Lower lobe of right lung (tissue), 2 donors: ENCODE data around the gene GNAT3. TPM values are rescaled to one million over a fixed set of nuclear protein-coding genes. Genes with fewer than 3 reads are reported as not detected.

Experiments used
- ATAC-seq, 2 donors: fragments of 200-7000 bp; cut with Tn5 transposase; one replicate each; pipeline ENCODE4 v1.9.1; 2020 to 2022; ENCODE audit warnings: mild to moderate bottlenecking in 2 of 2, moderate library complexity in 2 of 2
- DNase-seq: peaks from one replicate; pipeline ENCODE4 v3.0.0-alpha.2; 2020
- H3K27ac ChIP-seq: fragments of 200-600 bp; one replicate; pipeline ENCODE4 v1.8.0; 2022
- H3K27me3 ChIP-seq: fragments of 200-600 bp; one replicate; pipeline ENCODE4 v1.8.0; 2022; ENCODE audit warnings: low read depth
- H3K36me3 ChIP-seq: fragments of 200-600 bp; one replicate; pipeline ENCODE4 v1.8.0; 2022; ENCODE audit warnings: mild to moderate bottlenecking
- H3K4me1 ChIP-seq: fragments of 200-600 bp; one replicate; pipeline ENCODE4 v1.8.0; 2022
- H3K4me3 ChIP-seq: fragments of 200-600 bp; one replicate; pipeline ENCODE4 v1.8.0; 2022; ENCODE audit warnings: mild to moderate bottlenecking
- H3K9me3 ChIP-seq: fragments of 200-600 bp; one replicate; pipeline ENCODE4 v1.8.0; 2022
- intact Hi-C: fragments of 100-400 bp; cut with DNase I; formaldehyde crosslinking; loops from one replicate; pipeline ENCODE4 v1.11.0; 2022
- total RNA-seq: library from RNA; stranded (reverse); fragmentation: NEBNext Ultra II Directional; extraction: Animal tissue kit (Norgen Biotek cat#: 25700); gene quantifications from one replicate; pipeline ENCODE4 v1.2.1, GENCODE V29; 2021
- TF ChIP-seq, protein P1 (sequence below): fragments of 200-600 bp; IDR thresholded peaks from one replicate; pipeline ENCODE4 v1.8.0; 2022; ENCODE audit warnings: antibody characterized with exemption, mild to moderate bottlenecking
- donor health status: DM: no; HTN: yes; CAD: no; lungs with severe emphysema.

Gene GNAT3
- total RNA-seq, 1 donor from 2014 or later: not detected

DNA sequence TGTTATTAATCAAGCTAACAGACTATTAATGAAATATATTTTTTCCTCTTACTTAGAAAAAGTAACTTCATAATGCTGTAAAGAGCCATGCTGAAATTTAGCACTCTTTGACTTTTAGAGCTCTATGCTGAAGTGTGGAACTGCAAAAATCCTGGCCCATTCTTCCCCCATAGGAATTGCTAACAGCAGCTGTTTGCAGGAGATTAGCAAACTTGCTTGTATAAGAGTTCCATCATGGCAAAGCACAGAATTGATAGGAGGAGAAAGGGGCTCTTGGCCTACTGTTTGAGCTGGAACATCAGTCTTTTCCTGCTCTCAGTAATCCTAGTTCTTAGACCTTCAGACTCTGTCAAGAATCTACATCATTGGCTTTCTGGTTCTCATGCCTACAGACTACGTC, 18.3 kb upstream of the GNAT3 start:
- no peak for ATAC-seq

DNA sequence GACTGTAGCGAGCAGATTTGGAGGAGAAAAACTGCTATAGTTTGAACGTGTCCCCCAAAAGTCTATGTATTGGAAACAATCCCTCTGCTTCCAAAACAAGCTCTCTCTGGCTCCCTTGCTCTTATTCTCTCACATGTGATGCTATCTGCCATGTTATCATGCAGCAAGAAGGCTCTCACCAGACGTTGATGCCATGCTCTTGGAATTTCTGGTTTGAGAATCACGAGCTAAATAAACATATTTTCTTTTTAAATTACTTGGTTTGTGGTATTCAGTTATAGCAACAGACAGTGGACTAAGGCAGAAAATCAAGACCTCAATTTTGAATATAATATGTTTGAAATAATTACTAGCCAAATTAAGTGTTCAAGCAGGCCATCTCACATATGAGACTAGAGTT, 17.5 kb upstream of the GNAT3 start:
- TF ChIP-seq, protein P1, sequence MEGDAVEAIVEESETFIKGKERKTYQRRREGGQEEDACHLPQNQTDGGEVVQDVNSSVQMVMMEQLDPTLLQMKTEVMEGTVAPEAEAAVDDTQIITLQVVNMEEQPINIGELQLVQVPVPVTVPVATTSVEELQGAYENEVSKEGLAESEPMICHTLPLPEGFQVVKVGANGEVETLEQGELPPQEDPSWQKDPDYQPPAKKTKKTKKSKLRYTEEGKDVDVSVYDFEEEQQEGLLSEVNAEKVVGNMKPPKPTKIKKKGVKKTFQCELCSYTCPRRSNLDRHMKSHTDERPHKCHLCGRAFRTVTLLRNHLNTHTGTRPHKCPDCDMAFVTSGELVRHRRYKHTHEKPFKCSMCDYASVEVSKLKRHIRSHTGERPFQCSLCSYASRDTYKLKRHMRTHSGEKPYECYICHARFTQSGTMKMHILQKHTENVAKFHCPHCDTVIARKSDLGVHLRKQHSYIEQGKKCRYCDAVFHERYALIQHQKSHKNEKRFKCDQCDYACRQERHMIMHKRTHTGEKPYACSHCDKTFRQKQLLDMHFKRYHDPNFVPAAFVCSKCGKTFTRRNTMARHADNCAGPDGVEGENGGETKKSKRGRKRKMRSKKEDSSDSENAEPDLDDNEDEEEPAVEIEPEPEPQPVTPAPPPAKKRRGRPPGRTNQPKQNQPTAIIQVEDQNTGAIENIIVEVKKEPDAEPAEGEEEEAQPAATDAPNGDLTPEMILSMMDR: no peak
- H3K4me1 ChIP-seq: no peaks in the 10 kb centered on the region
- no peak overlapping the region for H3K4me3 ChIP-seq
- no peaks in the 10 kb centered on the region for H3K27me3 ChIP-seq
- H3K36me3 ChIP-seq: no peaks in the 10 kb centered on the region
- H3K9me3 ChIP-seq: no peaks in the 10 kb centered on the region
- ATAC-seq: no peak
- H3K27ac ChIP-seq: no peak overlapping the region
- intact Hi-C loops: no loop called here
- no peak for DNase-seq

More for the DNA sequence above, 18.3 kb upstream of the GNAT3 start:
- intact Hi-C loops: no loop called here
- Histone ChIP-seq H3K4me1 (no peaks in the 10 kb centered on the region), H3K27me3 (no peaks in the 10 kb centered on the region), H3K4me3 (no peak overlapping the region), H3K36me3 (no peaks in the 10 kb centered on the region), H3K27ac (no peak overlapping the region), H3K9me3 (no peaks in the 10 kb centered on the region)
- TF ChIP-seq, protein P1: no peak
- DNase-seq: no peak

DNA sequence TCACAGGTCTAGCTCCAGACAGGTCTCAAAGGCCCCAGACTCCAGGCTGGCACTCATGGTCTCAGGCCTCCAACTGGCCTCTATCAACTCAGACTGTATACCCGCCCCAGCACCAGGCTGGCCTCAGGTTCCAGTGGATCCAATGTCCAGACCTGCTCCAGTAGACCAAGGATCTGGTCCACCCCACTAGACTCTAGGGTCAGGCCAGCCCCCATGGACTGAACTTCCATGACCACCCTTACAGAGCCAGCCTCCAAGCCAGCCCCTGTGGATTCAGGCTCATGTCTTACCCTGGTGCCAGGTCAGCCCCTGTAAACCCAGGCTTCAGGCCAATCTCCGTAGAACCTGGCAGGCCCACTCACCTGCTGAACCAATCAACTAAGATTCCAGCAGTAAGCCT, 16.8 kb upstream of the GNAT3 start:
- Histone ChIP-seq H3K27me3 (no peaks in the 10 kb centered on the region), H3K36me3 (no peaks in the 10 kb centered on the region), H3K4me1 (no peaks in the 10 kb centered on the region), H3K4me3 (no peak overlapping the region), H3K27ac (no peak overlapping the region), H3K9me3 (no peaks in the 10 kb centered on the region)
- TF ChIP-seq, protein P1: no peak
- DNase-seq: no peak
- ATAC-seq: peak in 1 of 2 donors; percentile 48
- intact Hi-C loops: no loop called here

DNA sequence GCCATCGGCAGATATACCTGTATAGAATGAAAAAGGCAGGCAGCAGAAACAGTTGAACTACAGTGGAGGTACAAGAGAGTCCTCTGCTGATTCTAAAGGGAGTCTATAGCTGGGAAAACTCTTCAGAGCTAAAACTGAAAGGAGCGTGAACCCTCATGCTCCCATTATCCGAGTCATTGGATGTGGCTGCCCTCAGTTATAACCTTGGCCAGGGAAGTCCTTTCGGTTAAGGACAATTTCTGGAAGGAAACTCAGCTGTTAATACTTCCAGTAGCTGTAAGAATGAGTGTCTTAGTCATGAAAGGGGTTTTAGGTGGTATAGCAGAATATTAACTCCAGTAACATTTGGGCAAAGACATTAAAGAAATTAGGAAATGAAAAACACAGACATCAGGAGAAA, 14.6 kb upstream of the GNAT3 start:
- Histone ChIP-seq H3K36me3 (no peaks in the 10 kb centered on the region), H3K27me3 (no peaks in the 10 kb centered on the region), H3K27ac (no peak overlapping the region), H3K9me3 (no peaks in the 10 kb centered on the region), H3K4me1 (no peaks in the 10 kb centered on the region), H3K4me3 (no peak overlapping the region)
- ATAC-seq (no peak), DNase-seq (no peak)
- intact Hi-C loops: no loop called here
- TF ChIP-seq, protein P1: no peak

DNA sequence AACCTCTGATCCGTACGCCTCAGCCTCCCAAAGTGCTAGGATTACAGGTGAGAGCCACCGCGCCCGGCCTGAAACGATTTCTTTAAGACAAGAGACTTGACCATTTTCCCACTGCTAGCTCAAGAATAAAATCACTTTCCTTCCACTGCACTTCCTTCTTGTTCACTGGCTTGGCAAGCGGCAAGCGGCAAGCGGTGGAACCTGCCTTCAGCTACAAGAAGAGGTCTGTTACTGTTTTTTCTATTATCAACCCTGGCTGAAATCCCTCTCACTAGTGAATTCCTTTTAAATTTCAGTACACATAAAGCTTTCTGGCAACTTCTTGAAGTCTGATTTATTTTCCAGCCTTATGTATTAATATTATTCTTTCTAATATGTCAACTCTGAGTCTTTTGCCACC, 12.8 kb upstream of the GNAT3 start:
- TF ChIP-seq, protein P1: no peak
- H3K4me3 ChIP-seq: no peak overlapping the region
- H3K27me3 ChIP-seq: no peaks in the 10 kb centered on the region
- intact Hi-C loops: no loop called here
- ATAC-seq (no peak), DNase-seq (no peak)
- no peaks in the 10 kb centered on the region for H3K4me1 ChIP-seq
- no peak overlapping the region for H3K27ac ChIP-seq
- H3K36me3 ChIP-seq: no peaks in the 10 kb centered on the region
- no peaks in the 10 kb centered on the region for H3K9me3 ChIP-seq

DNA sequence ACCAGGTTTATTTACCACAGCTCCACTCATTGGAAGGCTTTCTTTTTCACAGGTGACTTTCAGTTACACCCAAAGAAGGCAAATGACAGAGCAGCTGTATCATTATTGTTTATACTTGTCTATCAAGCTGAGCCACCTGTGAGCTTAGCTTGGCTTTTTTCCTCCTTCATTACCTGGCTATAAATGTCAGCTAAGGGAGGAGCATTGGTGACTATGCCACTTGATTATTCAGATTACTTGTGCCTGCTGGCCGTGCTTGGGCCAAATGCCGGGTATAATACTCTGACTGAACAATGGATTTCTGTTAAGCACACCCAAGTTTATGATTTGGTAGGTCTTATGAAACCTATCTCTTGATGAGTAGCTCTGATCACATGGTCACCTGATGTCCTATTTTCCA, 9.9 kb upstream of the GNAT3 start:
- intact Hi-C loops: no loop called here
- DNase-seq (no peak), ATAC-seq (no peak)
- H3K9me3 ChIP-seq: no peaks in the 10 kb centered on the region
- H3K36me3 ChIP-seq: no peaks in the 10 kb centered on the region
- TF ChIP-seq, protein P1: no peak
- H3K4me3 ChIP-seq: no peak overlapping the region
- peaks cover 3% of the 10 kb centered on the region for H3K4me1 ChIP-seq
- H3K27me3 ChIP-seq: no peaks in the 10 kb centered on the region
- H3K27ac ChIP-seq: no peak overlapping the region
